Left cardiac atrium (tissue), 4 donors: ENCODE results near the gene CDC6. TPM values are rescaled to one million over a fixed set of nuclear protein-coding genes. Genes with fewer than 3 reads are reported as not detected.

Experiments
- ATAC-seq, 2 donors: fragments of 200-7000 bp; cut with Tn5 transposase; one replicate each; pipeline ENCODE4 v1.9.1; 2020; ENCODE audit warnings: mild to moderate bottlenecking in 2 of 2, moderate library complexity in 2 of 2
- DNase-seq: peaks from one replicate; pipeline ENCODE4 v3.0.0-alpha.2; 2020
- intact Hi-C, 2 donors: fragments of 100-400 bp; cut with DNase I; formaldehyde crosslinking; loops; one replicate each; pipeline versions ENCODE4 v1.14.1 to v1.15.1; 2022 to 2023
- long read RNA-seq: library from polyadenylated mRNA; unstranded; transcript quantifications from one replicate; pipeline ENCODE4 v2.0.0, GENCODE V29; 2021
- total RNA-seq, 2 donors: library from RNA; stranded (reverse); fragmentation: NEBNext Ultra II Directional; extraction: Animal tissue kit (Norgen Biotek cat#: 25700); gene quantifications; one replicate each; pipeline ENCODE4 v1.2.1, GENCODE V29; 2021
- donor health status: DM: no; HTN: yes; CAD: no.
- donor health status: DM: no; HTN: yes; CAD: no; lungs with severe emphysema.
- donor health status: DM: yes; HTN: yes; CAD: no.
- donor health status: Dilated cardiomyopathy.

Gene CDC6
- total RNA-seq, result 1 to 10 TPM; 1.3 to 1.9 TPM
- long read RNA-seq, full-length matches to known transcripts, result 1 of 1 reads
- long read RNA-seq, partial matches to known transcripts, result 0 of 1 reads
- long read RNA-seq, other reads (novel, unspliced or antisense), result 0 of 1 reads

- intact Hi-C loops, result loop anchor here (2.0 to 10.0 kb wide), 4 partner anchors 69 to 273 kb away; partner anchors contain the start of genes CSF3 (in 1 of the 2) and WIPF2 (in 1 of the 2)
- peak; percentile 98 for DNase-seq
- ATAC-seq, result peak; percentile 95 to 99
These were observed at the start of gene CDC6 for GRCh38 chr17:40287494-40288369. Gene CDC6, plus strand, starts transcription at chr17:40287879. Its CDS starts 1,542 bp downstream, at chr17:40289421.

- no peak for ATAC-seq
- intact Hi-C loops, result no loop called here
- DNase-seq, result no peak
These were observed 46.3 kb upstream of the CDC6 start for GRCh38 chr17:40241252-40241834.

- intact Hi-C loops, result no loop called here
- no peak for ATAC-seq
These were observed 44.9 kb upstream of the CDC6 start for GRCh38 chr17:40242774-40243173.

GRCh38 chr17:40243761-40244160, 43.9 kb upstream of the CDC6 start:
- no peak for ATAC-seq
- intact Hi-C loops, result no loop called here
- DNase-seq, result no peak

More at GRCh38 chr17:40242774-40243173, 44.9 kb upstream of the CDC6 start:
- no peak for DNase-seq

GRCh38 chr17:40244255-40244654, 43.4 kb upstream of the CDC6 start:
- ATAC-seq (no peak), DNase-seq (no peak)

GRCh38 chr17:40247926-40248495, 39.7 kb upstream of the CDC6 start:
- DNase-seq, result no peak
- intact Hi-C loops, result no loop called here
- no peak for ATAC-seq

More at GRCh38 chr17:40244255-40244654, 43.4 kb upstream of the CDC6 start:
- intact Hi-C loops, result no loop called here

- no peak for DNase-seq
- no peak for ATAC-seq
- intact Hi-C loops, result no loop called here
These were observed 39.2 kb upstream of the CDC6 start for GRCh38 chr17:40248507-40248906.

GRCh38 chr17:40251576-40251975, 36.1 kb upstream of the CDC6 start:
- DNase-seq, result no peak
- peak in 1 of 2 donors; percentile 93 for ATAC-seq
- intact Hi-C loops, result no loop called here

- DNase-seq (no peak), ATAC-seq (no peak)
- intact Hi-C loops, result no loop called here
These were observed 34.1 kb upstream of the CDC6 start for GRCh38 chr17:40253565-40253964.

GRCh38 chr17:40259505-40259904, 28.2 kb upstream of the CDC6 start:
- intact Hi-C loops, result no loop called here
- DNase-seq, result no peak

GRCh38 chr17:40260528-40260927, 27.2 kb upstream of the CDC6 start:
- intact Hi-C loops, result no loop called here
- DNase-seq (peak; percentile 32), ATAC-seq (peak in 1 of 2 donors; percentile 37)

More at GRCh38 chr17:40259505-40259904, 28.2 kb upstream of the CDC6 start:
- no peak for ATAC-seq

GRCh38 chr17:40264458-40265185, 23.1 kb upstream of the CDC6 start:
- ATAC-seq (no peak), DNase-seq (no peak)
- intact Hi-C loops, result no loop called here

GRCh38 chr17:40265337-40265736, 22.3 kb upstream of the CDC6 start:
- intact Hi-C loops, result no loop called here
- DNase-seq (no peak), ATAC-seq (no peak)

- ATAC-seq (no peak), DNase-seq (no peak)
- intact Hi-C loops, result no loop called here
These were observed 20.8 kb upstream of the CDC6 start for GRCh38 chr17:40266882-40267281.

GRCh38 chr17:40268141-40268712, 19.5 kb upstream of the CDC6 start:
- intact Hi-C loops, result no loop called here
- no peak for ATAC-seq

GRCh38 chr17:40278414-40278813, 9.3 kb upstream of the CDC6 start:
- intact Hi-C loops, result no loop called here
- peak; percentile 55 to 73 for ATAC-seq

More at GRCh38 chr17:40268141-40268712, 19.5 kb upstream of the CDC6 start:
- DNase-seq, result no peak

GRCh38 chr17:40279402-40279801, 8.3 kb upstream of the CDC6 start:
- ATAC-seq, result no peak
- intact Hi-C loops, result no loop called here
- no peak for DNase-seq

More at GRCh38 chr17:40278414-40278813, 9.3 kb upstream of the CDC6 start:
- no peak for DNase-seq

- ATAC-seq, result no peak
- intact Hi-C loops, result loop anchor here (10.0 kb wide), 2 partner anchors 77 to 267 kb away; partner anchors contain the start of gene CSF3 (in 1 of the 2)
- DNase-seq, result no peak
These were observed 6.0 kb upstream of the CDC6 start for GRCh38 chr17:40281663-40282062.
